ENCODE data around the gene SPRY1.

Gene SPRY1

GRCh38 chr4:123380728-123381716 lies 15.6 kb upstream of the SPRY1 start:
- DNase-seq: no peak

DNA sequence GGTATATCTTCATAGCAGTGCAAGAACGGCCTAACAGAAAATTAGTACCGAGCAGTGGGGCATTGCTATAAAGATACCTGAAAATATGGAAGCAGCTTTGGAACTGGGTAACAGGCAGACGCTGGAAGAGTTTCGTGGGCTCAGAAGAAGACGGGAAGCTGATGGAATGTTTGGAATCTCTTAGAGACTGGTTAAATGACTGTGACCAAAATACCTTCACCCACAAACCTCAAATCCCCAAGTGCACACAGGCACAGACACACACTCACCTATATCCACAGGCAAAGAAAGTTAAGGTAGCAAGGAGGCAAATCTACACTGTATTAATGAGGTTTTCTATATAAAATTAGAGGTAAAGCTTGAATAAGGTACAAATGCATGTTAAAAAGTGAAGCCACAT lies 14.6 kb upstream of the SPRY1 start:
- no peak for DNase-seq

GRCh38 chr4:123383566-123383965 lies 13.0 kb upstream of the SPRY1 start:
- no peak for DNase-seq

DNA sequence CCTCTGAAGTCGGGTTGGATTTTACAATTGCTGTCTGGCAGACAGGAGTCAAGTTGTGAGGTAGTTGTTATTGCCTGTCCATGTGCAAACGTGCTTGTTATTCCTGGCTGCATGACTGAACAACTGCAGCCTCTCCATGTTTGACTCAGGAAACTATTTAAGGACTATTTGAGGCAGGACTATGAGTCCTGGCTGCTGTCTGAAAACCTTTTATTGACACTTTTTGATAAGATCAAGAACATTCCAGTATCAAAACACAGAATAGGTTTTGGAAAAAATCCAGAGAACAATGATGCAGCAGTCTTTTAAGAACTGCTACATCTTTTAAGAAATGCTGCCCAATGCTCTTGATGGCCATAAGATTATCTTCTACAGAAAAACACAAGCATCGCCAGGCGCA lies 10.0 kb upstream of the SPRY1 start:
- DNase-seq: no peak

- no peak for DNase-seq
Observed at GRCh38 chr4:123390846-123391456, 5.6 kb upstream of the SPRY1 start.

DNA sequence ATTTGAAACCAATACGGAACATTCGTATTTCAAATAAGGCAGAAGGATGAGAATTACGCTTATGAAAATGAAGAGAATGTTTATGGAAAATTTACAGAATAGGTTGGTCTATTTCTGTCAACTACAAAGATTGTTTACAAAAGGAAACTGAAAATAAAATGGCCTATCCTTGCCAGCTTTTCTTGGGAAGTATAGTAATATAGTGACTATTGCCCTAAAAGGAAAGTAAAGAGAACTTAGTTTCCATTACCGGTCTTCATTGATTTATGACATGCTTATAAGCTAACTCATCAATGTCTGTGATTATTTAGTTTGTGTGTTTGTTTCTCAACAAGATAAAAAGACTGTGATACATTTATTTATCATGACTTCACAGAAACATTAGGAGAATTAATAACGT lies 2.9 kb upstream of the SPRY1 start:
- no peak for DNase-seq

- DNase-seq: peak; percentile 34
Observed at GRCh38 chr4:123397144-123398065, 810 bp downstream of the SPRY1 start.

GRCh38 chr4:123398066-123398852 lies 1.7 kb downstream of the SPRY1 start:
- peak; percentile 23 for DNase-seq

- DNase-seq: peak; percentile 54
Observed at GRCh38 chr4:123398853-123399626, 2.4 kb downstream of the SPRY1 start.

- DNase-seq: no peak
Observed at GRCh38 chr4:123399627-123400358, 3.2 kb downstream of the SPRY1 start.

- no peak for DNase-seq
Observed at GRCh38 chr4:123401271-123402120, 4.9 kb downstream of the SPRY1 start.

- DNase-seq: no peak
Observed at GRCh38 chr4:123402121-123402465, 5.5 kb downstream of the SPRY1 start.

- DNase-seq: no peak
Observed at GRCh38 chr4:123403080-123403604, 6.5 kb downstream of the SPRY1 start.

- no peak for DNase-seq
Observed at GRCh38 chr4:123404533-123404932, 7.9 kb downstream of the SPRY1 start.

GRCh38 chr4:123405267-123405865 lies 8.8 kb downstream of the SPRY1 start:
- no peak for DNase-seq

GRCh38 chr4:123406872-123407271 lies 10.3 kb downstream of the SPRY1 start:
- DNase-seq: no peak

DNA sequence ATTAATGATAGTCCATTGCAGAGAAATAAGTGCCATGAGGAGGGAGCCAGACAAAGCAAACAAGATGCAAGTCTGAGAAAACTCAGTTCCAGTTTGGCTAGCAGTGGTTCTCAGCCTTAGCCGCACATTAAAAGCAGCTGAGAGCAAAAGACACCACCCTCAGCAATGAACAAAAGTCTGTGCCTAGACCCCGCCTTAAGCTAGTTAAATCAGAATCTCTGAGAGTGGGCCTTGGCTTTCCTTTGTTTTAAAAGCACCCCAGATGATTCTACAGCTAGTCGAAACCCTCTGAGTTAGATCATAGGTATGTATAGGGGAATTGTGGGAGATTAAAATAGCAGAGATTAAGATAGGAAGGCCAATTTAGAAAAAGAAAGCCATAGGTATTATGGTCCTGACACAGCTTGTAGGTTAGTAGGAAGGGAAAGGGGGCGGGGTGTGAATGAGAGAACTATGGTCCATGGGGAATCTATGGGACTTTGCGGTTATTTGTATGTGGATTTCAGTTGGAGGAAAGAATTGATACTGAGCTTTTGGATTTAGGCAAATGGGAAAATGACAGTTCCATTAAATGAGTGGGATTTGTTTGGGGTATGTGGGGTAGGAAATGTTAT lies 12.0 kb downstream of the SPRY1 start:
- no peak for DNase-seq

- no peak for DNase-seq
Observed at GRCh38 chr4:123409334-123409733, 12.7 kb downstream of the SPRY1 start.

GRCh38 chr4:123411514-123411913 lies 14.9 kb downstream of the SPRY1 start:
- no peak for DNase-seq

All from GF-D8 (cell line).